ENCODE measurements around the gene LRRN2. TPM values are rescaled to one million over a fixed set of nuclear protein-coding genes. Genes with fewer than 3 reads are reported as not detected.
"Not testable (repeated sequence)": the region's sequence is repeated elsewhere in the genome, so short reads cannot be mapped to it uniquely, and the experiment has no call there.

LRRN2 gene
- total RNA-seq, result 0.15 TPM

- DNase-seq (ENCODE audit: low spot score), result no peak
Measured at GRCh38 chr1:204685236-204686006, at the start of gene LRRN2. Gene LRRN2, minus strand, starts transcription at chr1:204685738. Its CDS starts 65,746 bp downstream, at chr1:204619992.

GRCh38 chr1:204735042-204735441, 49.5 kb upstream of the LRRN2 start:
- DNase-seq (ENCODE audit: low spot score), result no peak

More at GRCh38 chr1:204685236-204686006, at the start of gene LRRN2:
- peak; percentile 72 for ATAC-seq

GRCh38 chr1:204733869-204734596, 48.5 kb upstream of the LRRN2 start:
- DNase-seq (ENCODE audit: low spot score) (no peak), ATAC-seq (no peak)

More at GRCh38 chr1:204735042-204735441, 49.5 kb upstream of the LRRN2 start:
- ATAC-seq, result no peak

- DNase-seq (ENCODE audit: low spot score) (no peak), ATAC-seq (no peak)
Measured at GRCh38 chr1:204733289-204733688, 47.8 kb upstream of the LRRN2 start.

- no peak for DNase-seq (ENCODE audit: low spot score)
- ATAC-seq, result no peak
Measured at GRCh38 chr1:204731985-204732575, 46.5 kb upstream of the LRRN2 start.

GRCh38 chr1:204731509-204731908, 46.0 kb upstream of the LRRN2 start:
- DNase-seq (ENCODE audit: low spot score), result no peak
- ATAC-seq, result no peak

- DNase-seq (ENCODE audit: low spot score) (no peak), ATAC-seq (no peak)
Measured at GRCh38 chr1:204730826-204731459, 45.4 kb upstream of the LRRN2 start.

- no peak for DNase-seq (ENCODE audit: low spot score)
- no peak for ATAC-seq
Measured at GRCh38 chr1:204729516-204729915, 44.0 kb upstream of the LRRN2 start.

GRCh38 chr1:204728456-204728855, 42.9 kb upstream of the LRRN2 start:
- no peak for DNase-seq (ENCODE audit: low spot score)

GRCh38 chr1:204728045-204728444, 42.5 kb upstream of the LRRN2 start:
- ATAC-seq, result no peak
- no peak for DNase-seq (ENCODE audit: low spot score)

More at GRCh38 chr1:204728456-204728855, 42.9 kb upstream of the LRRN2 start:
- no peak for ATAC-seq

- ATAC-seq; DNase-seq (ENCODE audit: low spot score): not testable (repeated sequence)
Measured at GRCh38 chr1:204727438-204727837, 41.9 kb upstream of the LRRN2 start.

GRCh38 chr1:204726478-204726877, 40.9 kb upstream of the LRRN2 start:
- no peak for DNase-seq (ENCODE audit: low spot score)
- ATAC-seq, result no peak

GRCh38 chr1:204725821-204726448, 40.4 kb upstream of the LRRN2 start:
- no peak for ATAC-seq

GRCh38 chr1:204723131-204723787, 37.7 kb upstream of the LRRN2 start:
- DNase-seq (ENCODE audit: low spot score), result no peak
- ATAC-seq, result peak; percentile 14

More at GRCh38 chr1:204725821-204726448, 40.4 kb upstream of the LRRN2 start:
- DNase-seq (ENCODE audit: low spot score), result no peak

- DNase-seq (ENCODE audit: low spot score), result no peak
- ATAC-seq, result no peak
Measured at GRCh38 chr1:204721373-204722055, 36.0 kb upstream of the LRRN2 start.

- DNase-seq (ENCODE audit: low spot score), result no peak
- ATAC-seq, result peak; percentile 86
Measured at GRCh38 chr1:204716660-204717059, 31.1 kb upstream of the LRRN2 start.

- DNase-seq (ENCODE audit: low spot score) (no peak), ATAC-seq (no peak)
Measured at GRCh38 chr1:204714861-204715511, 29.4 kb upstream of the LRRN2 start.

- ATAC-seq, result no peak
- no peak for DNase-seq (ENCODE audit: low spot score)
Measured at GRCh38 chr1:204714194-204714860, 28.8 kb upstream of the LRRN2 start.
